Measurements from ENCODE around the gene RABGAP1L. TPM values are rescaled to one million over a fixed set of nuclear protein-coding genes. Genes with fewer than 3 reads are reported as not detected.
"Not testable (repeated sequence)": the region's sequence is repeated elsewhere in the genome, so short reads cannot be mapped to it uniquely, and the experiment has no call there.

RABGAP1L gene
- total RNA-seq, 2 experiments from 2014 or later, result 20.2 to 22.6 TPM

DNA sequence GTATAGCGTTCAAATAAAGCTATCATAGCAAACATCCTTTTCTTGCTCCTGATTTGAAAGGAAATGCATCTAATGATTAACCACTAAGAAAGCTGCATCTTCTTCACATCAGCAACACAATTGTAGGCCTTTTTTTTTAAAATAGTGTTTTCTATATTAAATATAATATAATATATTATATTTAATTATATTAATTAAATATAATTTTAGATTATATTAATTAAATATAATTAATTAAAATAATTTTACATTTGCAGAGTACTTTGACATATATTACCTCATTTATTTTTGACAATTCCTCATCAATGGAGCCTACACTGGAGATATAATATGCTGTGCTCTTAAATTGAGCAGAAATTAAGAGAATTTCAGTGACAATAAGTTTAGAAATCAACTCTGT lies 481.5 kb downstream of the RABGAP1L start:
- Mint-ChIP-seq H3K9me3 (peaks cover 5% of the 10 kb centered on the region), H3K27ac (no peak overlapping the region), H3K36me3 (peaks cover 24% of the 10 kb centered on the region), H3K4me1 (no peaks in the 10 kb centered on the region), H3K27me3 (no peaks in the 10 kb centered on the region), H3K4me3 (no peak overlapping the region)
- DNase-seq, result no peak

DNA sequence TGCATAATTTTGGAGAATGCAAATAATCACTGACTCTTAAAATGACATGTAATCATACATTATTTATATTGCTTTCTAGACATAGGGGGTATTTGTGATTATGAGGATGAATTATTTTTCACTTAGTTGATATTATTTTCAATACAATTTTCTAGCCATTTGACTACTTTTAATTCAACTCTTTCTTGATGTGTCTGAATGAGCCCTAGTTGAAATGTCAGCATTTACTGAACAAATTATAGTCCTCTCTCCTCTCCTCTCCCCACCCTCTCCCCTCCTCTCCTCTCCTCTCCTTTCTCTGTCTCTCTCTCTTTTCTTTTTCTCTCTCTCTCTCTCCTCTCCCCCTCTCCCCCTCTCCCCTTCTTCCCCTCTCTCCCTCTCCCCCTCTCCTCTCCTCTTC lies 483.1 kb downstream of the RABGAP1L start:
- no peak overlapping the region for H3K4me3 Mint-ChIP-seq
- H3K4me1 Mint-ChIP-seq, result no peaks in the 10 kb centered on the region
- H3K36me3 Mint-ChIP-seq, result peaks cover 30% of the 10 kb centered on the region
- peaks cover 8% of the 10 kb centered on the region for H3K9me3 Mint-ChIP-seq
- no peak for DNase-seq
- no peaks in the 10 kb centered on the region for H3K27me3 Mint-ChIP-seq
- no peak overlapping the region for H3K27ac Mint-ChIP-seq

DNA sequence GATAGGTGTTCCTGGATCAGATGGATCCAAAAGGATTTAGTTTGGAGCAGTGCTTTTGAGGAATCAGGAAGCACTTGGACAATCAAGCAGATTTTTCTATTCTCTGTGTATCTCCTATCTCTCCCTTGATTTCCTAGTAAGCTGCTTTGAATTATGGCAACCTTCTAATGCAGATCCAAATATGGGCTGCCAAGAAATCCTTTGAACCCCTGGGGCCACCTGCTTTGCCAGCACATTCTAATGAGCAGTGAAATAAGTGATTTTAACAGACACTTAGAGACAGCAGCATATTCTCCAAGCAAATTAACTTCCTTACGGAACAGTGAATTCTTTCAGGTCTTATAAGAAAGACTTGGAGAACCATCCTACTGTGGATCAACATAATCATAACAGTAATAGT lies 483.9 kb downstream of the RABGAP1L start:
- no peak for DNase-seq
- H3K27ac Mint-ChIP-seq, result no peak overlapping the region
- peaks cover 26% of the 10 kb centered on the region for H3K36me3 Mint-ChIP-seq
- H3K4me3 Mint-ChIP-seq, result no peak overlapping the region
- no peaks in the 10 kb centered on the region for H3K4me1 Mint-ChIP-seq
- peaks cover 8% of the 10 kb centered on the region for H3K9me3 Mint-ChIP-seq
- H3K27me3 Mint-ChIP-seq, result no peaks in the 10 kb centered on the region

DNA sequence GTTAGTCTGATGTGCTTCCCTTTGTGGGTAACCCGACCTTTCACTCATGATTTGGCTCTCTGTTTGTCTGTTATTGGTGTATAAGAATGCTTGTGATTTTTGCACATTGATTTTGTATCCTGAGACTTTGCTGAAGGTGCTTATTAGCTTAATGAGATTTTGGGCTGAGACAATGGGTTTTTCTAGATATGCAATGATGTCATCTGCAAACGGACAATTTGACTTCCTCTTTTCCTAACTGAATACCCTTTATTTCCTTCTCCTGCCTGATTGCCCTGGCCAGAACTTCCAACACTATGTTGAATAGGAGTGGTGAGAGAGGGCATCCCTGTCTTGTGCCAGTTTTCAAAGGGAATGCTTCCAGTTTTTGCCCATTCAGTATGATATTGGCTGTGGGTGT lies 490.3 kb downstream of the RABGAP1L start:
- not testable (repeated sequence) for H3K4me3 Mint-ChIP-seq, H3K27me3 Mint-ChIP-seq, DNase-seq, H3K27ac Mint-ChIP-seq, H3K4me1 Mint-ChIP-seq
- H3K36me3 Mint-ChIP-seq, result peaks cover 36% of the 10 kb centered on the region
- peaks cover 23% of the 10 kb centered on the region for H3K9me3 Mint-ChIP-seq

DNA sequence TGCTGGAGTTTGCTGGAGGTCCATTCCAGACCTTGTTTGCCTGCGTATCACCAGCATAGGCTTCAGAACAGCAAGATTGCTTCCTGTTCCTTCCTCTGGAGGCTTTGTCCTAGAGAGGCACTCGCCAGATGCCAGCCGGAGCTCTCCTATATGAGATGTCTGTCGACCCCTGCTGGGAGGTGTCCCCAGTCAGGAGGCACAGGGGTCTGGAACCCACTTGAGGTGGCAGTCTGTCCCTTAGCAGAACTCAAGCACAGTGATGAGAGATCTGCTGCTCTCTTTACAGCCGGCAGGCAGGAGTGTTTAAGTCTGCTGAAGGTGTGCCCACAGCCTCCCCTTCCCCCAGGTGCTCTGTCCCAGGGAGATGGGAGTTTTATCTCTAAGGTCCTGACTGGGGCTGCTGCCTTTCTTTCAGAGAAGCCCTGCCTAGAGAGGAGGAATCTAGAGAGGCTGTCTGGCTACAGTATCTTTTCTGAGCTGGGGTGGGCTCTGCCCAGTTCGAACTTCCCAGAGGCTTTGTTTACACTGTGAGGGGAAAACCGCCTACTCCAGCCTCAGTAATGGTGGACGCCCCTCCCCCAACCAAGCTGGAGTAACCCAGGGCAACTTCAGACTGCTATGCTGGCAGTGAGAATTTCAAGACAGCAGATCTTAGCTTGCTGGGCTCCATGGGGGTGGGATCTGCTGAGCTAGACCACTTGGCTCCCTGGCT lies 493.4 kb downstream of the RABGAP1L start:
- no peak overlapping the region for H3K27ac Mint-ChIP-seq

DNA sequence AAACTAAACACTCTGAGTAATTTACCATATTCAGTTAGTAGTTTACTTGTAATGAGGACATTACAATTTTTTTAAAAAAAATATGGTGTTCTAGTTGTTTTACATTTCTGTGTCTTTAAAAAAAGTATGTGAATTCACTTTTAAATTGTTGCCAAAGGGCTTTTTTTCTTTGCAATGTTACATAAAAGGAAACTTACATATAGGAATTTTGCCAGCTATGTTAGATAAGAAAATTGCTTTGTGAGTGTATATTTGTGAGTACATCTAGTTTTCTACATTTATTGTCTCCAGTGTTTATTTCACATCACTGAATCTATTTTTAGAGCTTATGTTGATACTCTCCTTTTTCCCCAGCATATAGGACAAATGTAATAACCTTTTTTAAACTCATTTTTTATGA lies 495.2 kb downstream of the RABGAP1L start:
- no peak for DNase-seq
- Mint-ChIP-seq H3K9me3 (peaks cover 20% of the 10 kb centered on the region), H3K4me3 (no peak overlapping the region), H3K4me1 (no peaks in the 10 kb centered on the region), H3K27me3 (no peaks in the 10 kb centered on the region), H3K27ac (no peak overlapping the region), H3K36me3 (peaks cover 27% of the 10 kb centered on the region)

More for the DNA sequence above, 493.4 kb downstream of the RABGAP1L start:
- no peaks in the 10 kb centered on the region for H3K27me3 Mint-ChIP-seq
- H3K4me1 Mint-ChIP-seq, result peaks cover 4% of the 10 kb centered on the region
- H3K36me3 Mint-ChIP-seq, result peaks cover 30% of the 10 kb centered on the region
- DNase-seq, result no peak
- H3K4me3 Mint-ChIP-seq, result no peak overlapping the region
- H3K9me3 Mint-ChIP-seq, result peaks cover 29% of the 10 kb centered on the region

DNA sequence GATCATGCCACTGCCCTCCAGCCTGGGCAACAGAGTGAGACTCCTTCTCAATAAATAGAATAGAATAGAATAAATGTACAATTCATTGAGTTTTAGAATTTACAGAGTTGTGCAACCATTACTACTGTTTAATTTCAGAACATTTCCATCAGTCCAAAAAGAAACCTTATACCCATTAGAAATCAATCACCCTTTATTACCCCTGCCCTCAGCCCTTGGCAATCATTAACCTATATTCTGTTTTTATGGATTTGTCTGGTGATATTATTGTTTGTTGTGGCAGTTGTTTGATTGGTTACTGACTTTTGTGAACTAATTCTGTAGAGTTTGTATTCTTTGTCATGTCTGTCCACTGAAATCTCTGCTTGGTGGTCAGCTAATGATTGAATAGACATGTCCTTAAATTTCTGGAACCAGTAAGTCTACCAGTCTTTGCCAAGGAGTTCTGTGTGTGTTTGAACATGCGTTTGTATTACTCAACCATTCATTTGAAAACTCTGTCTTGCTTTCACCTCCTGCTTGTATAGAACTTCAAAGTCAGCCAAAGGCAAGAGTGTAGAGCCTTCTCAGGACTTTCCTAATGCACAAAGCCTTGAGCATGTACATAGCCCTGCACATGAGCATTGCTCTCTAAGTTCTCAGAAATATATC lies 497.2 kb downstream of the RABGAP1L start:
- peaks cover 19% of the 10 kb centered on the region for H3K9me3 Mint-ChIP-seq
- no peak overlapping the region for H3K27ac Mint-ChIP-seq
- no peaks in the 10 kb centered on the region for H3K27me3 Mint-ChIP-seq
- peaks cover 29% of the 10 kb centered on the region for H3K36me3 Mint-ChIP-seq
- H3K4me3 Mint-ChIP-seq, result no peak overlapping the region
- no peak for DNase-seq
- H3K4me1 Mint-ChIP-seq, result no peaks in the 10 kb centered on the region

DNA sequence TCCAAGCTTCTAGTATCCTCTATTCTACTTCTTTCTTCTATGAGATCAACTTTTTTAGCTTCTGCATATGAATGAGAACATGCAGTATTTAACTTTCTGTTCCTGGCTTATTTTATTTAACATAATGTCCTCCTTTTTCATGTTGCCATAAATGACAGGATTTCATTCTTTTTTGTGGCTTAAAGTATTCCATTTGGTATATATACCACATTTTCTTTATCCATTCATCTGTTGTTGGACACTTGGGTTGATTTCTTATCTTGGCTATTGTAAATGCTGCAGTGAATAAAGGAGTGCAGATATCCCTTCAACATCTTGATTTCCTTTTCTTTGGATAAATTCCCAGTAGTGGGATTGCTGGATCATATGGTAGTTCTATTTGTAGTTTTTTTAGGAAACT lies 498.1 kb downstream of the RABGAP1L start:
- Mint-ChIP-seq H3K4me1 (no peaks in the 10 kb centered on the region), H3K27me3 (no peaks in the 10 kb centered on the region), H3K9me3 (peaks cover 13% of the 10 kb centered on the region), H3K36me3 (peaks cover 22% of the 10 kb centered on the region), H3K27ac (no peak overlapping the region), H3K4me3 (no peak overlapping the region)
- no peak for DNase-seq

DNA sequence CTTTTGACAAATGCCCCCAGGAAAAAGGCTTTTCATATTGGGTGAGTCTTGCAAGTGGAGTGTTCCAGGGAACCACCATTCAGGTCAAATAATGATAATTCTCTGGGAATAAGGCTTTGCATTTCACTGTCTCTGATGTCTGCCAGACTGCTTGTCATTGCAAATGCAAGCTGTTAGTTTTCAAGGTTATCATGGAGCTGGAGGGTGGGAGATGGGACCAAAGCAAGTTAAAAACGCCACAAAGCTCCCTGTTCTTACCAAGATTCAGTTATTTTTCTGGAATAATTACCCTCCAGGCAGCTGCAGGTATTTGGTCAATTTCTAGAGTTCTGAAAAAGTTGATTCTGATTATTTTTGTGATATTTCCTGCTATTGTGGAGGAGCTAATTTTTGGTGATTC lies 498.6 kb downstream of the RABGAP1L start:
- Mint-ChIP-seq H3K27ac (no peak overlapping the region), H3K4me1 (no peaks in the 10 kb centered on the region), H3K36me3 (peaks cover 20% of the 10 kb centered on the region), H3K27me3 (no peaks in the 10 kb centered on the region), H3K9me3 (peaks cover 13% of the 10 kb centered on the region), H3K4me3 (no peak overlapping the region)
- DNase-seq, result no peak

DNA sequence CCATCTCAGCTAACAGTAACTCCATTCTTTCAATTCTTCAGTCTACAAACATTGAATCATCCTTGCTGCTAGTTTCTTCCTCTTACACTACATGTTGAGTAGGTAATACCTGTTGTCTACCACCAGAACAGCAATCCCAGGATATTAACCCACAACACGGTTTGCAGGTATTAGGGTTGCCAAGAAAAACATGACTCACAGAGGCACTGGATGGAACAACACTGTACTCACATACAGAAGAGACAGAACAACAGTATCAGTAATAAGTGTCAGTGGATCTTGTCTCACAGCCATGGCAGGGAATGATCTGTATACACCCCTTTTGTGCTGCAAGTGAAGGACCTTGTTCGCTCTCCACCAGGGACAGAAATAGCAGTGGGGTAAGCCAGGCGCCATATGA lies 500.5 kb downstream of the RABGAP1L start:
- Mint-ChIP-seq H3K4me3 (no peak overlapping the region), H3K9me3 (peaks cover 11% of the 10 kb centered on the region), H3K27me3 (no peaks in the 10 kb centered on the region), H3K36me3 (peaks cover 20% of the 10 kb centered on the region), H3K27ac (no peak overlapping the region), H3K4me1 (no peaks in the 10 kb centered on the region)
- DNase-seq, result no peak

DNA sequence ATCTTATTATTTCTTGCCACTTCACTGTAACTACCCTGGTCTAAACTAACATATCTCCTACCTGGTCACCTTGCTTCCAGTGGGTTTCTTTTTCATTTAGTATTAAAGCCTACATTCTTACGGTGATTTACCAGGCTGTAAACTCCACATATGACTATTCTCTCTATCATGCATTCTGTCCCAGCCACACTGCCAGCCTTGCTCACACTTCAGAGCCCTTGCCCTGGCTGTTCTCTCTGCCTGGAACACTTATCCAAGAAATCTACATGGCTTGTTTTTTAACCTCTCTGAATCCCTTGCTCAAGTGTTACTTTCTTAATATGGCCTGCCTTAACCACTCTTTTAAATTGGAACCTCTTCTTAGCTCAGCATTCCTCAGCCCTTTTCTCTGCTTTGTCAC lies 501.2 kb downstream of the RABGAP1L start:
- no peak overlapping the region for H3K27ac Mint-ChIP-seq
- no peaks in the 10 kb centered on the region for H3K4me1 Mint-ChIP-seq
- no peak overlapping the region for H3K4me3 Mint-ChIP-seq
- peaks cover 18% of the 10 kb centered on the region for H3K36me3 Mint-ChIP-seq
- peaks cover 11% of the 10 kb centered on the region for H3K9me3 Mint-ChIP-seq
- no peaks in the 10 kb centered on the region for H3K27me3 Mint-ChIP-seq
- DNase-seq, result no peak

DNA sequence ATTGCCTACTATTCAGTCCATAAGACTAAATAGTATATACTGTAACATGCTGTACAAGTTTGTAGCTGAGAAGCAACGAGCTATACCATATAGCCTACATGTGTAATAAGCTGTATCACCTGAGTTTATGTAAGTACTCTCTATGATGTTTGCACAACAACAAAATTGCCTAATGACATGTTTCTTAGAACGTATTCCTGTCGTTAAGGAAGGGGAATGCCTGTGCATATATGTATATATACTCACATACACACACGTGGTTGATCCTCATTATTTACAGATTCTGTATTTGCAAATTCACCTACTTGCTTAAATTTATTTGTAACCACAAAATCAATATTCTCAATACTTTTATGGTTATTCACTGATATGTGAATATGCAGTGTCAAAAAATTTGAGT lies 504.0 kb downstream of the RABGAP1L start:
- H3K4me1 Mint-ChIP-seq, result no peaks in the 10 kb centered on the region
- peaks cover 6% of the 10 kb centered on the region for H3K9me3 Mint-ChIP-seq
- no peak for DNase-seq
- H3K36me3 Mint-ChIP-seq, result peaks cover 16% of the 10 kb centered on the region
- H3K27me3 Mint-ChIP-seq, result no peaks in the 10 kb centered on the region
- H3K4me3 Mint-ChIP-seq, result no peak overlapping the region
- no peak overlapping the region for H3K27ac Mint-ChIP-seq

DNA sequence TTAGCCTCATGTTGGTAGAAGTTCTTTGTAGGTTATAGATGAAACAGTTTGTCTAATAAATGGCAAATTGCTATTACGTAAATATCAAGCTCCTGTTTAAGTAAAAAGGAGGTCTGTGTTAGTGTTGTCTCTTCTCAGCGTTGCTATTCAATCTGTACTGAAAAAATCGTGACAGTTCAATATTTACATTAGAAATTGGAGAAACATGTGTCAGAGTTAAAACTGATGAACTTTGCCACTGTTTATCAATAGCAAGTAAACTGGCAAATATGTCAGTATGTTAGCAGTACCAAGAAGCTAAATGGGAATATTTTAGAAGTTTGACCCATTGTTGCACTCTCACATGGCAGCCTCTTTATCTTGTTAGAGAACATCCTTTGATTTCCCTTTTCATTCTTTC lies 506.9 kb downstream of the RABGAP1L start:
- H3K27me3 Mint-ChIP-seq, result no peaks in the 10 kb centered on the region
- no peak for DNase-seq
- peaks cover 25% of the 10 kb centered on the region for H3K36me3 Mint-ChIP-seq
- H3K9me3 Mint-ChIP-seq, result peaks cover 20% of the 10 kb centered on the region
- no peaks in the 10 kb centered on the region for H3K4me1 Mint-ChIP-seq
- H3K27ac Mint-ChIP-seq, result no peak overlapping the region
- no peak overlapping the region for H3K4me3 Mint-ChIP-seq

DNA sequence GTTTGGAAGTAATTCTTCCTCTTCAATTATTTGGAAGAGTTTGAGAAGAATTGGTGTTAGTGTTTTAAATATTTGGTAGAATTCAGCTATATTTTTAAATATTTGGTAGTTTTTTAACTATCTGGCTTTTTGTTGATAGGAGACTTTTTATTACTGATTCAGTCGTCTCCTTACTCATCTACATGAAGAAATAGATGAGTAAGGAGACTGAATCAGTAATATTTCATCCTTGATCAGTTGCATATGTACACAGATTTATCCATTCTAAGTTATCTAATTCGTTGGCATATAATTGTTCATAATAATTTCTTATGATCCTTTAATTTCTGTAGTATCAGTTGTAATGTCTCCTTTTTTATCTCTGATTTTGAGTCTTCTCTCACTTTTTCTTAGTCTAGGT lies 512.5 kb downstream of the RABGAP1L start:
- no peak overlapping the region for H3K27ac Mint-ChIP-seq
- H3K4me3 Mint-ChIP-seq, result no peak overlapping the region
- H3K4me1 Mint-ChIP-seq, result no peaks in the 10 kb centered on the region
- peaks cover 30% of the 10 kb centered on the region for H3K36me3 Mint-ChIP-seq
- peaks cover 23% of the 10 kb centered on the region for H3K9me3 Mint-ChIP-seq
- no peaks in the 10 kb centered on the region for H3K27me3 Mint-ChIP-seq
- DNase-seq, result no peak

DNA sequence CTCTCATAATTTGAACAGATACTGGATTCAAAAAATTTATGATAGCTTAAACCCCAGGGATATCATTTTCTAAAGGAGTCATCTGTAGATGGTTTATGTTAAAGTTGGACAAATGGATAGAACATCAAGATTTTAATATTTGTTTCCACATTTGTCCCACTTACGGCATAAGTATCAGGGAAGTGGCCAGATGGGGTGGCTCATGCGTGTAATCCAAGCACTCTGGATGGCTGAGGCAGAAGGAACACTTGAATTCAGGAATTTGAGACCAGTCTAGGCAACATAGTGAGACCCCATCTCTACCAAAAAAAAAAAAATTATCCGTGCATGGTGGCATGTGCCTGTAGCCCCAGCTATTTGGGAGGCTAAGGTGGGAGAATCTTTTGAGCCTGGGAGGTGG lies 517.5 kb downstream of the RABGAP1L start:
- Mint-ChIP-seq H3K36me3 (peaks cover 5% of the 10 kb centered on the region), H3K4me3 (no peak overlapping the region), H3K27me3 (no peaks in the 10 kb centered on the region), H3K4me1 (no peaks in the 10 kb centered on the region), H3K27ac (no peak overlapping the region), H3K9me3 (no peaks in the 10 kb centered on the region)
- DNase-seq, result no peak

DNA sequence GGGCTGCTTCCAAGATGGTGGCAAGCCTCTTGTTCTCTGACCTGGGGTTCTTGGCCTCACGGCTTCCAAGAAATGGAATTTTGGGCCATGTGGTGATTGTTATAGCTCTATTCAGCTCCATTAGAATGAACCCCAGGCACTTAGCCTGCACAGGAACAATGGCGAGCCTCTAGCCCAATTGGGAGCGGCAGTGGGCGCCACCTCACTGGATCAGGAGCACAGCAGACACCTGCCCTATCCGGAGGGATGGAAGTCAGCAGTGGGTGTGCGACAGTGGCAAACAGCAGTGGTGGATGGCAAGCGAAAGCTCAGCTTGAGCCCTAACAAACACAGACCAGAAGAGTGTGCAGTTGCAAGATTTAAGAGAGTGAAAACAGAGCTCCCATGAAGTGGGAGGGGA lies 519.3 kb downstream of the RABGAP1L start:
- no peaks in the 10 kb centered on the region for H3K9me3 Mint-ChIP-seq
- H3K36me3 Mint-ChIP-seq, result peaks cover 3% of the 10 kb centered on the region
- H3K4me3 Mint-ChIP-seq, result no peak overlapping the region
- H3K4me1 Mint-ChIP-seq, result no peaks in the 10 kb centered on the region
- H3K27me3 Mint-ChIP-seq, result no peaks in the 10 kb centered on the region
- no peak overlapping the region for H3K27ac Mint-ChIP-seq
- DNase-seq, result no peak

All from activated naive CD8-positive, alpha-beta T cell treated with anti-CD3 and anti-CD28 coated beads for 36 hours (primary cell).